H9 (cell line): ENCODE results near the gene NPLOC4. TPM values are rescaled to one million over a fixed set of nuclear protein-coding genes. Genes with fewer than 3 reads are reported as not detected.

Source experiments
- DNase-seq: peaks from one replicate; pipeline ENCODE4 v3.0.0-alpha.2; 2017
- H2AFZ ChIP-seq: one replicate; pipeline ENCODE4 v1.6.1; 2013; ENCODE audit warnings: mild to moderate bottlenecking, low read length, control low read depth, moderate library complexity
- H2AK5ac ChIP-seq: 2 replicates; pipeline ENCODE4 v1.6.1; 2013; ENCODE audit warnings: low read length, control low read depth, mixed read lengths; ENCODE audit not compliant: insufficient read length
- H2BK120ac ChIP-seq: one replicate; pipeline ENCODE4 v1.6.1; 2013; ENCODE audit warnings: low read depth, mild to moderate bottlenecking, low read length, control low read depth, inconsistent platforms; ENCODE audit not compliant: poor library complexity, severe bottlenecking
- H2BK12ac ChIP-seq: 2 replicates; pipeline ENCODE4 v1.6.1; 2013; ENCODE audit warnings: low read length, control low read depth, mixed read lengths, low read depth; ENCODE audit not compliant: insufficient read length
- H2BK15ac ChIP-seq: 2 replicates; pipeline ENCODE4 v1.6.1; 2013; ENCODE audit warnings: low read depth, low read length, control low read depth
- H2BK20ac ChIP-seq: one replicate; pipeline ENCODE4 v1.6.1; 2013; ENCODE audit warnings: low read depth, mild to moderate bottlenecking, low read length, control low read depth, inconsistent platforms; ENCODE audit not compliant: poor library complexity, severe bottlenecking
- H2BK5ac ChIP-seq: 2 replicates; pipeline ENCODE4 v1.6.1; 2013; ENCODE audit warnings: low read length, control low read depth, mixed read lengths; ENCODE audit not compliant: insufficient read length
- H3K14ac ChIP-seq: 2 replicates; pipeline ENCODE4 v1.6.1; 2013; ENCODE audit warnings: low read length, control low read depth; ENCODE audit not compliant: insufficient read depth
- H3K18ac ChIP-seq: 2 replicates; pipeline ENCODE4 v1.6.1; 2013; ENCODE audit warnings: low read depth, mild to moderate bottlenecking, mixed read lengths, low read length, control low read depth; ENCODE audit not compliant: insufficient read length
- H3K23ac ChIP-seq: 2 replicates; pipeline ENCODE4 v1.6.1; 2013; ENCODE audit warnings: low read length, control low read depth, mixed read lengths, low read depth; ENCODE audit not compliant: insufficient read length
- H3K23me2 ChIP-seq: 2 replicates; pipeline ENCODE4 v1.6.1; 2013; ENCODE audit warnings: low read depth, mild to moderate bottlenecking, mixed read lengths, low read length, control low read depth; ENCODE audit not compliant: insufficient read length, poor library complexity, severe bottlenecking
- H3K27ac ChIP-seq: 2 replicates; pipeline ENCODE4 v1.5.1; 2013; ENCODE audit warnings: low read length, control low read depth, mixed read lengths, low read depth; ENCODE audit not compliant: insufficient read length
- H3K27me3 ChIP-seq: 2 replicates; pipeline ENCODE4 v1.6.1; 2013; ENCODE audit warnings: low read length, control low read depth, inconsistent platforms; ENCODE audit not compliant: insufficient read depth
- H3K4ac ChIP-seq: 2 replicates; pipeline ENCODE4 v1.6.1; 2013; ENCODE audit warnings: low read depth, mild to moderate bottlenecking, control low read depth, inconsistent platforms, low read length, moderate library complexity
- H3K4me1 ChIP-seq: 2 replicates; pipeline ENCODE4 v1.6.1; 2013; ENCODE audit warnings: low read length, control low read depth, inconsistent platforms; ENCODE audit not compliant: insufficient read depth
- H3K4me2 ChIP-seq: 2 replicates; pipeline ENCODE4 v1.6.1; 2013; ENCODE audit warnings: low read length, control low read depth, mixed read lengths; ENCODE audit not compliant: insufficient read length, insufficient read depth
- H3K56ac ChIP-seq: 2 replicates; pipeline ENCODE4 v1.6.1; 2013; ENCODE audit warnings: low read depth, mild to moderate bottlenecking, mixed read lengths, low read length, control low read depth; ENCODE audit not compliant: insufficient read length
- H3K79me1 ChIP-seq: 2 replicates; pipeline ENCODE4 v1.6.1; 2013; ENCODE audit warnings: low read depth, mild to moderate bottlenecking, moderate library complexity, low read length, control low read depth, inconsistent platforms; ENCODE audit not compliant: insufficient read depth, poor library complexity, severe bottlenecking
- H3K79me2 ChIP-seq: 2 replicates; pipeline ENCODE4 v1.6.1; 2013; ENCODE audit warnings: low read length, control low read depth, inconsistent platforms; ENCODE audit not compliant: insufficient read depth
- H3K9ac ChIP-seq: 2 replicates; pipeline ENCODE4 v1.6.1; 2013; ENCODE audit warnings: low read length, control low read depth, mixed read lengths; ENCODE audit not compliant: insufficient read length; ENCODE audit errors: extremely low read depth
- H3K9me3 ChIP-seq: one replicate; pipeline ENCODE4 v1.6.1; 2013; ENCODE audit warnings: low read depth, low read length, inconsistent platforms; ENCODE audit not compliant: control insufficient read depth
- H3T11ph ChIP-seq: one replicate; pipeline ENCODE4 v1.6.1; 2013; ENCODE audit warnings: mild to moderate bottlenecking, low read length, control low read depth, inconsistent platforms
- H4K20me1 ChIP-seq: one replicate; pipeline ENCODE4 v1.6.1; 2013; ENCODE audit not compliant: control insufficient read depth, insufficient read length, insufficient read depth
- H4K5ac ChIP-seq: 2 replicates; pipeline ENCODE4 v1.6.1; 2013; ENCODE audit warnings: low read depth, mild to moderate bottlenecking, mixed read lengths, low read length, control low read depth; ENCODE audit not compliant: insufficient read length
- H4K8ac ChIP-seq: replicated peaks from 2 replicates; pipeline ENCODE4 v1.6.1; 2013; ENCODE audit warnings: low read length, control low read depth, mixed read lengths, low read depth; ENCODE audit not compliant: insufficient read length
- H4K91ac ChIP-seq: 2 replicates; pipeline ENCODE4 v1.6.1; 2013; ENCODE audit warnings: low read depth, mild to moderate bottlenecking, moderate library complexity, mixed read lengths, low read length, control low read depth; ENCODE audit not compliant: insufficient read length
- H3K27ac Mint-ChIP-seq, 3 experiments: 2 replicates in 2 of 3; 3 replicates in 1 of 3; pipeline ENCODE4 v1.8.0; 2020 to 2021; ENCODE audit warnings: mixed read lengths in 3 of 3, mild to moderate bottlenecking in 1 of 3, moderate library complexity in 1 of 3
- H3K27me3 Mint-ChIP-seq: 2 replicates; pipeline ENCODE4 v1.8.0; 2021; ENCODE audit warnings: low read depth, mild to moderate bottlenecking, moderate library complexity, mixed read lengths
- H3K36me3 Mint-ChIP-seq, 3 experiments: 2 replicates in 2 of 3; 3 replicates in 1 of 3; pipeline ENCODE4 v1.8.0; 2020 to 2021; ENCODE audit warnings: low read depth in 3 of 3, mixed read lengths in 3 of 3; ENCODE audit not compliant: insufficient read depth in 1 of 3
- H3K4me1 Mint-ChIP-seq, 2 experiments: 2 replicates each; pipeline ENCODE4 v1.8.0; 2020; ENCODE audit warnings: mixed read lengths in 2 of 2
- H3K4me3 Mint-ChIP-seq, 2 experiments: 2 replicates in 1 of 2; 3 replicates in 1 of 2; pipeline ENCODE4 v1.8.0; 2020 to 2021; ENCODE audit warnings: mild to moderate bottlenecking in 2 of 2, mixed read lengths in 2 of 2, moderate library complexity in 1 of 2
- H3K9me3 Mint-ChIP-seq, 2 experiments: 2 replicates in 1 of 2; 3 replicates in 1 of 2; pipeline ENCODE4 v1.8.0; 2020; ENCODE audit warnings: mild to moderate bottlenecking in 2 of 2, mixed read lengths in 2 of 2, moderate library complexity in 1 of 2
- WGBS: extraction: QIAGEN DNeasy Blood & Tissue Kit; methylation state at CpG from one replicate; pipeline ENCODE4 v1.1.7; 2013; ENCODE audit warnings: missing lambda C conversion rate, low lambda C conversion rate, mixed read lengths; ENCODE audit not compliant: insufficient read length; ENCODE audit errors: extremely low coverage; 5-methylcytosine and 5-hydroxymethylcytosine counted together
- total RNA-seq: library from RNA; stranded (reverse); gene quantifications from 2 replicates; pipeline ENCODE4 v1.2.1, GENCODE V29; 2021
- TF ChIP-seq, protein P1 (sequence below): fragments of 200-600 bp; sonication (generic); conservative IDR thresholded peaks from 3 replicates; pipeline ENCODE4 v1.8.0; 2021; ENCODE audit warnings: antibody characterized with exemption, mild to moderate bottlenecking

The NPLOC4 gene
- total RNA-seq, 1 experiment from 2014 or later: 103 TPM

GRCh38 chr17:81574643-81574956 lies 62.3 kb downstream of the NPLOC4 start:
- no peak overlapping the region for H4K8ac ChIP-seq
- H3K4me1 ChIP-seq: no peaks in the 10 kb centered on the region
- TF ChIP-seq, protein P1, sequence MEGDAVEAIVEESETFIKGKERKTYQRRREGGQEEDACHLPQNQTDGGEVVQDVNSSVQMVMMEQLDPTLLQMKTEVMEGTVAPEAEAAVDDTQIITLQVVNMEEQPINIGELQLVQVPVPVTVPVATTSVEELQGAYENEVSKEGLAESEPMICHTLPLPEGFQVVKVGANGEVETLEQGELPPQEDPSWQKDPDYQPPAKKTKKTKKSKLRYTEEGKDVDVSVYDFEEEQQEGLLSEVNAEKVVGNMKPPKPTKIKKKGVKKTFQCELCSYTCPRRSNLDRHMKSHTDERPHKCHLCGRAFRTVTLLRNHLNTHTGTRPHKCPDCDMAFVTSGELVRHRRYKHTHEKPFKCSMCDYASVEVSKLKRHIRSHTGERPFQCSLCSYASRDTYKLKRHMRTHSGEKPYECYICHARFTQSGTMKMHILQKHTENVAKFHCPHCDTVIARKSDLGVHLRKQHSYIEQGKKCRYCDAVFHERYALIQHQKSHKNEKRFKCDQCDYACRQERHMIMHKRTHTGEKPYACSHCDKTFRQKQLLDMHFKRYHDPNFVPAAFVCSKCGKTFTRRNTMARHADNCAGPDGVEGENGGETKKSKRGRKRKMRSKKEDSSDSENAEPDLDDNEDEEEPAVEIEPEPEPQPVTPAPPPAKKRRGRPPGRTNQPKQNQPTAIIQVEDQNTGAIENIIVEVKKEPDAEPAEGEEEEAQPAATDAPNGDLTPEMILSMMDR: no peak
- no peak for DNase-seq
- no peak overlapping the region for H3K27ac ChIP-seq
- no peak overlapping the region for H2BK120ac ChIP-seq
- H3K4me2 ChIP-seq: no peak overlapping the region
- H3K36me3 Mint-ChIP-seq: peaks cover 29 to 82% (median 69%) of the 10 kb centered on the region in 3 experiments
- H2AK5ac ChIP-seq: no peak overlapping the region
- no peak overlapping the region for H3K56ac ChIP-seq
- H3K27me3 Mint-ChIP-seq: peaks cover under 1% of the 10 kb centered on the region
- no peak overlapping the region for H3K4ac ChIP-seq
- H3K9me3 ChIP-seq: no peaks in the 10 kb centered on the region
- H3K27me3 ChIP-seq: no peaks in the 10 kb centered on the region
- no peaks in the 10 kb centered on the region for H3K79me2 ChIP-seq
- peak overlapping the region in 2 of 3 experiments; percentile 23 to 25; a peak in 2 of 7 replicates for H3K27ac Mint-ChIP-seq
- H3K9me3 Mint-ChIP-seq: no peaks in the 10 kb centered on the region
- H2BK12ac ChIP-seq: no peak overlapping the region
- H3K4me1 Mint-ChIP-seq: no peaks in the 10 kb centered on the region
- H4K20me1 ChIP-seq: peaks cover 2% of the 10 kb centered on the region
- no peak overlapping the region for H4K91ac ChIP-seq
- WGBS: no CpG with 5 or more reads among the region's 8 CpGs
- H3T11ph ChIP-seq: no peak overlapping the region
- no peak overlapping the region for H2BK20ac ChIP-seq
- no peaks in the 10 kb centered on the region for H3K23me2 ChIP-seq
- no peaks in the 10 kb centered on the region for H3K79me1 ChIP-seq
- H3K9ac ChIP-seq: no peak overlapping the region
- H4K5ac ChIP-seq: no peak overlapping the region
- H3K4me3 Mint-ChIP-seq: no peak overlapping the region
- no peak overlapping the region for H3K14ac ChIP-seq
- no peak overlapping the region for H3K18ac ChIP-seq
- no peak overlapping the region for H2BK15ac ChIP-seq
- H3K23ac ChIP-seq: no peak overlapping the region
- H2AFZ ChIP-seq: no peak overlapping the region
- no peak overlapping the region for H2BK5ac ChIP-seq
